Measurements from ENCODE around the gene VAPB.
A peak's percentile ranks its signal among the peaks of the same experiment; 100 is the strongest.

VAPB gene

GRCh38 chr20:58381627-58382026, 7.4 kb upstream of the VAPB start:
- no peak for DNase-seq

- no peak for DNase-seq
These were observed 6.9 kb upstream of the VAPB start for GRCh38 chr20:58382096-58382495.

- no peak for DNase-seq
These were observed 4.2 kb upstream of the VAPB start for GRCh38 chr20:58384821-58385220.

GRCh38 chr20:58388028-58388601, 914 bp upstream of the VAPB start:
- no peak for DNase-seq

GRCh38 chr20:58389324-58389967, 417 bp downstream of the VAPB start:
- DNase-seq: peak in 1 of 2 donors; percentile 32

GRCh38 chr20:58389968-58390658, 1.1 kb downstream of the VAPB start:
- no peak for DNase-seq

GRCh38 chr20:58390659-58391035, 1.6 kb downstream of the VAPB start:
- no peak for DNase-seq

GRCh38 chr20:58392286-58392685, 3.3 kb downstream of the VAPB start:
- DNase-seq: no peak

GRCh38 chr20:58393299-58393698, 4.3 kb downstream of the VAPB start:
- no peak for DNase-seq

GRCh38 chr20:58394801-58395200, 5.8 kb downstream of the VAPB start:
- no peak for DNase-seq

- no peak for DNase-seq
These were observed 6.6 kb downstream of the VAPB start for GRCh38 chr20:58395604-58396003.

- DNase-seq: no peak
These were observed 8.4 kb downstream of the VAPB start for GRCh38 chr20:58397429-58397828.

GRCh38 chr20:58398254-58398653, 9.2 kb downstream of the VAPB start:
- no peak for DNase-seq

GRCh38 chr20:58399926-58400325, 10.9 kb downstream of the VAPB start:
- DNase-seq: no peak

- no peak for DNase-seq
These were observed 12.1 kb downstream of the VAPB start for GRCh38 chr20:58401162-58401561.

- DNase-seq: no peak
These were observed 13.3 kb downstream of the VAPB start for GRCh38 chr20:58402305-58402704.

GRCh38 chr20:58402827-58403226, 13.8 kb downstream of the VAPB start:
- no peak for DNase-seq

- no peak for DNase-seq
These were observed 14.2 kb downstream of the VAPB start for GRCh38 chr20:58403272-58403671.

GRCh38 chr20:58405504-58406291, 16.7 kb downstream of the VAPB start:
- no peak for DNase-seq

- no peak for DNase-seq
These were observed 17.5 kb downstream of the VAPB start for GRCh38 chr20:58406422-58407001.

- DNase-seq: no peak
These were observed 18.3 kb downstream of the VAPB start for GRCh38 chr20:58407201-58407873.

- DNase-seq: no peak
These were observed 19.0 kb downstream of the VAPB start for GRCh38 chr20:58407966-58408557.

All from stimulated activated CD4-positive, alpha-beta T cell treated with anti-CD3 and anti-CD28 coated beads, Interleukin-2, amount 100 ng/mL, for 24 hours (primary cell).